Kidney epithelial cell (primary cell): ENCODE data around the gene DIS3. TPM values are rescaled to one million over a fixed set of nuclear protein-coding genes. Genes with fewer than 3 reads are reported as not detected.

Experiments
- DNase-seq: peaks from one replicate; pipeline ENCODE4 v3.0.0-alpha.2; 2010; ENCODE audit warnings: low read depth
- H3K27me3 ChIP-seq: 2 replicates; pipeline ENCODE4 v1.6.0; 2011; ENCODE audit warnings: low read length; ENCODE audit not compliant: control insufficient read depth, insufficient read depth
- H3K36me3 ChIP-seq: 2 replicates; pipeline ENCODE4 v1.5.1; 2011; ENCODE audit warnings: low read length; ENCODE audit not compliant: control insufficient read depth, insufficient read depth
- H3K4me3 ChIP-seq: 2 replicates; pipeline ENCODE4 v1.5.1; 2011; ENCODE audit warnings: low read depth, mild to moderate bottlenecking, control low read depth, low read length
- total RNA-seq: library from RNA; depleted of rRNA; stranded (reverse); fragments of >200 nt; gene quantifications from 2 replicates; pipeline ENCODE4 v1.2.3, GENCODE V29; 2015
- TF ChIP-seq, protein P1 (sequence below): IDR thresholded peaks from 2 replicates; pipeline ENCODE4 v1.5.1; 2011; ENCODE audit warnings: mild to moderate bottlenecking, moderate library complexity, low read length, control low read depth, inconsistent platforms; ENCODE audit not compliant: insufficient read depth, poor library complexity, severe bottlenecking

The DIS3 gene
- total RNA-seq, 1 donor from 2014 or later, result 37.0 TPM

GRCh38 chr13:72763411-72763810 is 18.3 kb downstream of the DIS3 start:
- no peaks in the 10 kb centered on the region for H3K27me3 ChIP-seq
- no peak for DNase-seq
- no peak overlapping the region for H3K4me3 ChIP-seq
- TF ChIP-seq, protein P1, sequence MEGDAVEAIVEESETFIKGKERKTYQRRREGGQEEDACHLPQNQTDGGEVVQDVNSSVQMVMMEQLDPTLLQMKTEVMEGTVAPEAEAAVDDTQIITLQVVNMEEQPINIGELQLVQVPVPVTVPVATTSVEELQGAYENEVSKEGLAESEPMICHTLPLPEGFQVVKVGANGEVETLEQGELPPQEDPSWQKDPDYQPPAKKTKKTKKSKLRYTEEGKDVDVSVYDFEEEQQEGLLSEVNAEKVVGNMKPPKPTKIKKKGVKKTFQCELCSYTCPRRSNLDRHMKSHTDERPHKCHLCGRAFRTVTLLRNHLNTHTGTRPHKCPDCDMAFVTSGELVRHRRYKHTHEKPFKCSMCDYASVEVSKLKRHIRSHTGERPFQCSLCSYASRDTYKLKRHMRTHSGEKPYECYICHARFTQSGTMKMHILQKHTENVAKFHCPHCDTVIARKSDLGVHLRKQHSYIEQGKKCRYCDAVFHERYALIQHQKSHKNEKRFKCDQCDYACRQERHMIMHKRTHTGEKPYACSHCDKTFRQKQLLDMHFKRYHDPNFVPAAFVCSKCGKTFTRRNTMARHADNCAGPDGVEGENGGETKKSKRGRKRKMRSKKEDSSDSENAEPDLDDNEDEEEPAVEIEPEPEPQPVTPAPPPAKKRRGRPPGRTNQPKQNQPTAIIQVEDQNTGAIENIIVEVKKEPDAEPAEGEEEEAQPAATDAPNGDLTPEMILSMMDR, result no peak
- H3K36me3 ChIP-seq, result no peaks in the 10 kb centered on the region

GRCh38 chr13:72760189-72760588 is 21.5 kb downstream of the DIS3 start:
- no peak overlapping the region for H3K4me3 ChIP-seq
- TF ChIP-seq, protein P1, result no peak
- no peak for DNase-seq
- H3K27me3 ChIP-seq, result no peaks in the 10 kb centered on the region
- H3K36me3 ChIP-seq, result no peaks in the 10 kb centered on the region

DNA sequence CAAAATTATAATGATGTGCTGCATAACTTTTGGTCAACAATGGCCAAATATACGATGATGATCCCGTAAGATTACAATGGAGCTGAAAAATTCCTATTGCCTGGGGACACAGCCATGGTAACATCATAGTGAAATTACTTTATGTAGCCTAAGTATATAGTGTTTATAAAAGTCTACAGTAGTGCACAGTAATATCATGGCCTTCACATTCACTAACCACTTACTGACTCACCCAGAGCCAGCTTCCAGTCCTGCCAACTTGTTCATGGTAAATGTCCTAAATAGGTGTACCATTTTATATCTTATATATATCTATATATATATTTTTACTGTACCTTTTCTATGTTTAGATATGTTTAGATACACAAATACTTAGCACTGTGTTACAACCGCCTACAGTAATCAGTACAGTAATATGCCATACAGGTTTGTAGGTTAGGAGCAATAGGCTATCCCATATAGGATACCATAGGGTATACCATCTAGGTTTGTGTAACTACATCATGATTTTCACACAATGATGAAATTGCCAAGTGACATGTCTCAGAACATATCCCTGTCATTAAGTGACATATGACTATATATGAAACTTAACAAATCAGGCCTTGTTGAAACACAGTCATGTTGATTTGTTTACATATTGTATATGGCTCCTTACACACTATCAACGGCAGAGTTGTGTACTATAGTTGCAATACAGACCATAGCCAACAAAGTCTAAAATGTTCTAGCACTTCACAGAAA is 23.7 kb downstream of the DIS3 start:
- Histone ChIP-seq H3K4me3 (no peak overlapping the region), H3K36me3 (no peaks in the 10 kb centered on the region), H3K27me3 (no peaks in the 10 kb centered on the region)
- DNase-seq, result no peak
- TF ChIP-seq, protein P1, result no peak

DNA sequence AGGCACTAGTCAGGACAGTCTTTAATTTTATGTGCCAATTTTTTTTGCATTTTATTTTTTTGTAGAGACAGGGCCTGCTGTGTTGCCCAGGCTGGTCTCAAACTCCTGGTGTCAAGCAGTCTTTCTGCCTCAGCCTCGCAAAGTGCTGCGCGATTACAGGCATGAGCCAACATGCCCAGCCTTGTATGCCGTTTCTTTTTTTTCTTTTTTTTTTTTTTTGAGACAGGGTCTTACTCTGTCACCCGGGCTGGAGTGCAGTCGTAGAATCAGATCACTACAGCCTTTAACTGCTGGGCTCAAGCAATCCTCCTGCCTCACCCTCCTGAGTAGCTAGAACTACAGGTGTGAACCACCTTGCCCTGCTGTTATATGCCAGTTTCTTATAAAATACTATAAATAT is 27.6 kb downstream of the DIS3 start:
- no peaks in the 10 kb centered on the region for H3K27me3 ChIP-seq
- H3K4me3 ChIP-seq, result no peak overlapping the region
- DNase-seq, result no peak
- TF ChIP-seq, protein P1, result no peak
- H3K36me3 ChIP-seq, result peaks cover 1% of the 10 kb centered on the region

GRCh38 chr13:72751220-72751619 is 30.5 kb downstream of the DIS3 start:
- Histone ChIP-seq H3K4me3 (no peak overlapping the region), H3K36me3 (peaks cover 1% of the 10 kb centered on the region), H3K27me3 (no peaks in the 10 kb centered on the region)
- no peak for DNase-seq
- TF ChIP-seq, protein P1, result no peak

GRCh38 chr13:72745260-72745659 is 36.4 kb downstream of the DIS3 start:
- no peak for DNase-seq
- Histone ChIP-seq H3K27me3 (no peaks in the 10 kb centered on the region), H3K4me3 (no peak overlapping the region), H3K36me3 (no peaks in the 10 kb centered on the region)
- TF ChIP-seq, protein P1, result no peak
